Transverse colon (tissue), 4 donors: ENCODE data around the gene OGFR. TPM values are rescaled to one million over a fixed set of nuclear protein-coding genes. Genes with fewer than 3 reads are reported as not detected.

Source experiments
- DNase-seq: peaks from one replicate; pipeline ENCODE4 v3.0.0-alpha.2; 2019
- H3K27ac ChIP-seq, 4 donors: fragments of 200-600 bp; sonication (generic); 2 replicates each; pipeline ENCODE4 v1.5.1; 2016 to 2018; ENCODE audit warnings: inconsistent platforms in 4 of 4
- H3K27me3 ChIP-seq: fragments of 200-600 bp; sonication (generic); 2 replicates; pipeline ENCODE4 v1.5.1; 2017; ENCODE audit warnings: inconsistent platforms
- H3K36me3 ChIP-seq, 4 donors: fragments of 200-600 bp; sonication (generic); 2 replicates each; pipeline ENCODE4 v1.5.1; 2017 to 2019; ENCODE audit warnings: inconsistent platforms in 4 of 4
- H3K4me1 ChIP-seq, 4 donors: fragments of 200-600 bp; sonication (generic); 2 replicates each; pipeline ENCODE4 v1.5.1; 2017 to 2020; ENCODE audit warnings: inconsistent platforms in 4 of 4
- H3K4me3 ChIP-seq, 4 donors: fragments of 200-600 bp; sonication (generic); 1 replicate in 1 of 4; 2 replicates in 3 of 4; pipeline versions ENCODE4 v1.5.1 to v1.6.1; 2017 to 2019; ENCODE audit warnings: inconsistent platforms in 4 of 4
- H3K9me3 ChIP-seq, 2 donors: fragments of 200-600 bp; sonication (generic); 2 replicates each; pipeline ENCODE4 v1.5.1; 2017 to 2019; ENCODE audit warnings: inconsistent platforms in 2 of 2
- CTCF ChIP-seq, 5 experiments: fragments of 200-600 bp in 3 of 5; fragments of 450-650 bp in 2 of 5; sonication (generic) in 3 of 5; IDR thresholded peaks; 1 replicate in 2 of 5; 2 replicates in 3 of 5; pipeline ENCODE4 v1.5.1; 2016 to 2017; ENCODE audit warnings: antibody characterized with exemption in 5 of 5, inconsistent platforms in 3 of 5, mild to moderate bottlenecking in 2 of 5, moderate library complexity in 1 of 5
- EP300 ChIP-seq: sonication (generic); formaldehyde crosslinking; IDR thresholded peaks from one replicate; pipeline ENCODE4 v1.6.1; 2017; ENCODE audit warnings: antibody characterized with exemption, low read depth
- POLR2A ChIP-seq: fragments of 450-650 bp; IDR thresholded peaks from one replicate; pipeline ENCODE4 v1.6.1; 2016; ENCODE audit warnings: antibody characterized with exemption, mild to moderate bottlenecking, moderate library complexity
- POLR2AphosphoS5 ChIP-seq, 3 donors: sonication (generic); formaldehyde crosslinking; IDR thresholded peaks; one replicate each; pipeline ENCODE4 v1.6.1; 2016; ENCODE audit warnings: antibody characterized with exemption in 3 of 3
- WGBS, 2 donors: methylation state at CpG; one replicate each; pipeline ENCODE4 v1.1.5; 2018; ENCODE audit warnings: low coverage in 1 of 2; 5-methylcytosine and 5-hydroxymethylcytosine counted together
- in situ Hi-C, 4 donors: fragments of 200-750 bp; cut with MboI; loops; one replicate each; pipeline versions ENCODE4 v1.15.0 to v1.15.1; 2017; ENCODE audit warnings: low sequenced_read_pairs in 3 of 4, low pct_ligation_motif_present in 1 of 4, low pct_unique_long_range_greater_than_20kb in 1 of 4
- intact Hi-C: fragments of 100-400 bp; cut with DNase I; formaldehyde crosslinking; loops from one replicate; pipeline ENCODE4 v1.15.1; 2023; ENCODE audit warnings: low total_unique reads
- total RNA-seq, 4 donors: library from RNA; depleted of rRNA; stranded (reverse); fragments of >200 nt; gene quantifications; one replicate each; pipeline ENCODE4 v1.1.0, GENCODE V29; 2016

The OGFR gene
- total RNA-seq, 4 donors from 2014 or later = 55.2 to 137 (median 71.1) TPM

GRCh38 chr20:62820962-62821725 lies 16.5 kb downstream of the OGFR start:
- H3K36me3 ChIP-seq = no peaks in the 10 kb centered on the region
- peaks cover 46% of the 10 kb centered on the region for H3K27me3 ChIP-seq
- TF ChIP-seq POLR2A (no peak), CTCF (IDR thresholded peaks at IDR 0.05) (no peak), EP300 (no peak), POLR2AphosphoS5 (IDR thresholded peaks at IDR 0.05) (no peak)
- H3K9me3 ChIP-seq = no peaks in the 10 kb centered on the region
- no peak overlapping the region for H3K27ac ChIP-seq
- intact Hi-C loops (no loop called here), in situ Hi-C loops (no loop called here)
- DNase-seq = no peak
- 72% methylated on average over 19 of the region's 19 CpGs; no CpG with 5 or more reads in 1 of the 2 donors for WGBS, 2 donors
- H3K4me1 ChIP-seq = peaks cover 25 to 38% (median 33%) of the 10 kb centered on the region in 4 donors
- H3K4me3 ChIP-seq = no peak overlapping the region

GRCh38 chr20:62821726-62822210 lies 17.1 kb downstream of the OGFR start:
- Histone ChIP-seq H3K27ac (no peak overlapping the region), H3K4me3 (no peak overlapping the region), H3K4me1 (peaks cover 21 to 32% (median 27%) of the 10 kb centered on the region in 4 donors), H3K9me3 (no peaks in the 10 kb centered on the region), H3K36me3 (no peaks in the 10 kb centered on the region), H3K27me3 (peaks cover 39% of the 10 kb centered on the region)
- WGBS, 2 donors = 87% methylated on average over 9 of the region's 12 CpGs; no CpG with 5 or more reads in 1 of the 2 donors
- in situ Hi-C loops = no loop called here
- intact Hi-C loops = no loop called here
- TF ChIP-seq POLR2A (no peak), EP300 (no peak), POLR2AphosphoS5 (IDR thresholded peaks at IDR 0.05) (no peak), CTCF (IDR thresholded peaks at IDR 0.05) (no peak)
- no peak for DNase-seq

- in situ Hi-C loops = no loop called here
- no peak overlapping the region for H3K27ac ChIP-seq
- H3K9me3 ChIP-seq = no peaks in the 10 kb centered on the region
- WGBS, 2 donors = 63% methylated on average over 6 of the region's 7 CpGs; no CpG with 5 or more reads in 1 of the 2 donors
- TF ChIP-seq POLR2A = no peak
- no peak for TF ChIP-seq CTCF (IDR thresholded peaks at IDR 0.05)
- no peak for TF ChIP-seq POLR2AphosphoS5 (IDR thresholded peaks at IDR 0.05)
- no peak for TF ChIP-seq EP300
- no peaks in the 10 kb centered on the region for H3K36me3 ChIP-seq
- intact Hi-C loops = no loop called here
- H3K27me3 ChIP-seq = peaks cover 34% of the 10 kb centered on the region
- H3K4me3 ChIP-seq = no peak overlapping the region
- DNase-seq = no peak
- peaks cover 21 to 28% (median 24%) of the 10 kb centered on the region in 4 donors for H3K4me1 ChIP-seq
These were observed 17.7 kb downstream of the OGFR start for GRCh38 chr20:62822239-62822787.

- WGBS, 2 donors = 68 to 94% methylated on average over 5 to 24 of the region's 24 CpGs
These were observed 18.4 kb downstream of the OGFR start for GRCh38 chr20:62822788-62823651.

More at GRCh38 chr20:62822788-62823651, 18.4 kb downstream of the OGFR start:
- Histone ChIP-seq H3K36me3 (no peaks in the 10 kb centered on the region), H3K27ac (peak overlapping the region in 2 of 4 donors; percentile 10 to 36), H3K4me1 (peaks cover 21 to 24% (median 23%) of the 10 kb centered on the region in 4 donors), H3K4me3 (no peak overlapping the region), H3K27me3 (peaks cover 27% of the 10 kb centered on the region), H3K9me3 (no peaks in the 10 kb centered on the region)
- intact Hi-C loops (no loop called here), in situ Hi-C loops (no loop called here)
- peak; percentile 85 for DNase-seq
- TF ChIP-seq EP300 (no peak), CTCF (IDR thresholded peaks at IDR 0.05) (peak; percentile 18 to 75 (median 55)), POLR2AphosphoS5 (IDR thresholded peaks at IDR 0.05) (no peak)
